Gastrocnemius medialis (tissue), 4 donors: ENCODE results near the gene FAS. TPM values are rescaled to one million over a fixed set of nuclear protein-coding genes. Genes with fewer than 3 reads are reported as not detected.

Source experiments
- ATAC-seq, 2 donors: fragments of 150-250 bp; one replicate each; pipeline ENCODE4 v1.9.1; 2016
- DNase-seq, 2 donors: peaks; one replicate each; pipeline ENCODE4 v3.0.0-alpha.2; 2019
- H3K27ac ChIP-seq, 4 donors: fragments of 200-600 bp; sonication (generic); 1 replicate in 1 of 4; 2 replicates in 3 of 4; pipeline ENCODE4 v1.5.1; 2016 to 2018; ENCODE audit warnings: mild to moderate bottlenecking in 2 of 4, moderate library complexity in 1 of 4
- H3K27me3 ChIP-seq, 3 donors: fragments of 200-600 bp; sonication (generic) in 2 of 3; 1 replicate in 1 of 3; 2 replicates in 2 of 3; pipeline versions ENCODE4 v1.5.1 to v1.6.0; 2016 to 2019; ENCODE audit warnings: mild to moderate bottlenecking in 1 of 3, moderate library complexity in 1 of 3
- H3K36me3 ChIP-seq, 2 donors: fragments of 200-600 bp; sonication (generic) in 1 of 2; one replicate each; pipeline ENCODE4 v1.5.1; 2017 to 2018
- H3K4me1 ChIP-seq, 2 donors: fragments of 200-600 bp; sonication (generic) in 1 of 2; one replicate each; pipeline ENCODE4 v1.5.1; 2016 to 2017; ENCODE audit warnings: mild to moderate bottlenecking in 2 of 2
- H3K4me3 ChIP-seq, 4 donors: fragments of 200-600 bp; sonication (generic) in 3 of 4; 1 replicate in 1 of 4; 2 replicates in 3 of 4; pipeline ENCODE4 v1.5.1; 2016 to 2019; ENCODE audit warnings: mild to moderate bottlenecking in 2 of 4
- H3K9me3 ChIP-seq, 3 donors: fragments of 200-600 bp; sonication (generic) in 2 of 3; 1 replicate in 1 of 3; 2 replicates in 2 of 3; pipeline ENCODE4 v1.5.1; 2016 to 2019
- CTCF ChIP-seq, 5 experiments: fragments of 450-650 bp in 3 of 5; fragments of 200-600 bp in 2 of 5; sonication (generic) in 2 of 5; IDR thresholded peaks in 4 of 5; conservative IDR thresholded peaks in 1 of 5; 1 replicate in 4 of 5; 2 replicates in 1 of 5; pipeline ENCODE4 v1.5.1; 2016 to 2019; ENCODE audit warnings: antibody characterized with exemption in 5 of 5, mild to moderate bottlenecking in 3 of 5, moderate library complexity in 3 of 5
- POLR2A ChIP-seq, 2 donors: fragments of 450-650 bp; IDR thresholded peaks; one replicate each; pipeline ENCODE4 v1.6.1; 2017; ENCODE audit warnings: antibody characterized with exemption in 2 of 2, mild to moderate bottlenecking in 2 of 2, moderate library complexity in 2 of 2
- in situ Hi-C, 4 donors: fragments of 200-750 bp; cut with MboI; loops; one replicate each; pipeline versions ENCODE4 v1.15.0 to v1.8.0; 2017; ENCODE audit warnings: low sequenced_read_pairs in 4 of 4
- intact Hi-C: fragments of 100-400 bp; cut with DNase I; formaldehyde crosslinking; loops from one replicate; pipeline ENCODE4 v1.15.1; 2023; ENCODE audit warnings: low total_unique reads
- total RNA-seq, 4 donors: library from RNA; depleted of rRNA; stranded (reverse); fragments of >200 nt; gene quantifications; one replicate each; pipeline versions ENCODE4 v1.1.0 to v1.2.3, GENCODE V29; 2016

Gene FAS
- total RNA-seq, 4 donors from 2014 or later = 2.7 to 5.9 (median 4.9) TPM

GRCh38 chr10:88958721-88959120, 31.9 kb upstream of the FAS start:
- no peaks in the 10 kb centered on the region for H3K27me3 ChIP-seq
- no peaks in the 10 kb centered on the region for H3K9me3 ChIP-seq
- ATAC-seq = no peak
- H3K27ac ChIP-seq = no peak overlapping the region
- intact Hi-C loops (no loop called here), in situ Hi-C loops (no loop called here)
- DNase-seq = no peak
- H3K4me3 ChIP-seq = no peak overlapping the region
- H3K4me1 ChIP-seq = no peaks in the 10 kb centered on the region
- TF ChIP-seq POLR2A (IDR thresholded peaks at IDR 0.05) (no peak), CTCF (IDR thresholded peaks at IDR 0.05 in 4 of 5, conservative IDR thresholded peaks at IDR 0.05 in 1 of 5) (no peak)
- H3K36me3 ChIP-seq = no peaks in the 10 kb centered on the region

- H3K4me1 ChIP-seq = no peaks in the 10 kb centered on the region
- no peaks in the 10 kb centered on the region for H3K9me3 ChIP-seq
- no peak overlapping the region for H3K4me3 ChIP-seq
- ATAC-seq (no peak), DNase-seq (no peak)
- intact Hi-C loops (no loop called here), in situ Hi-C loops (no loop called here)
- no peaks in the 10 kb centered on the region for H3K36me3 ChIP-seq
- H3K27ac ChIP-seq = no peak overlapping the region
- no peaks in the 10 kb centered on the region for H3K27me3 ChIP-seq
- no peak for TF ChIP-seq POLR2A (IDR thresholded peaks at IDR 0.05)
- no peak for TF ChIP-seq CTCF (IDR thresholded peaks at IDR 0.05 in 4 of 5, conservative IDR thresholded peaks at IDR 0.05 in 1 of 5)
Observed at GRCh38 chr10:88960802-88961201, 29.8 kb upstream of the FAS start.

GRCh38 chr10:88961266-88961665, 29.3 kb upstream of the FAS start:
- H3K9me3 ChIP-seq = no peaks in the 10 kb centered on the region
- H3K36me3 ChIP-seq = no peaks in the 10 kb centered on the region
- TF ChIP-seq POLR2A (IDR thresholded peaks at IDR 0.05) (no peak), CTCF (IDR thresholded peaks at IDR 0.05 in 4 of 5, conservative IDR thresholded peaks at IDR 0.05 in 1 of 5) (no peak)
- in situ Hi-C loops = no loop called here
- no peak overlapping the region for H3K4me3 ChIP-seq
- intact Hi-C loops = no loop called here
- ATAC-seq (no peak), DNase-seq (no peak)
- H3K27me3 ChIP-seq = no peaks in the 10 kb centered on the region
- no peak overlapping the region for H3K27ac ChIP-seq
- no peaks in the 10 kb centered on the region for H3K4me1 ChIP-seq

- in situ Hi-C loops = no loop called here
Observed at GRCh38 chr10:88962336-88962735, 28.3 kb upstream of the FAS start.

More at GRCh38 chr10:88962336-88962735, 28.3 kb upstream of the FAS start:
- no peaks in the 10 kb centered on the region for H3K27me3 ChIP-seq
- H3K4me1 ChIP-seq = no peaks in the 10 kb centered on the region
- no peak for DNase-seq
- TF ChIP-seq CTCF (IDR thresholded peaks at IDR 0.05 in 4 of 5, conservative IDR thresholded peaks at IDR 0.05 in 1 of 5) (no peak), POLR2A (IDR thresholded peaks at IDR 0.05) (no peak)
- no peak for ATAC-seq
- no peaks in the 10 kb centered on the region for H3K9me3 ChIP-seq
- H3K4me3 ChIP-seq = no peak overlapping the region
- no peaks in the 10 kb centered on the region for H3K36me3 ChIP-seq
- H3K27ac ChIP-seq = no peak overlapping the region
- intact Hi-C loops = no loop called here
